HG02610 (cell line): ENCODE data around the gene SVIL.
"Not testable (repeated sequence)": the region's sequence is repeated elsewhere in the genome, so short reads cannot be mapped to it uniquely, and the experiment has no call there.

Experiments
- ATAC-seq: cut with Tn5 transposase; IDR thresholded peaks from one replicate; pipeline ENCODE4 v1.9.1; 2021; ENCODE audit warnings: mild to moderate bottlenecking, moderate library complexity; ENCODE audit not compliant: unreplicated experiment

SVIL gene

GRCh38 chr10:29623797-29624196 lies 11.0 kb downstream of the SVIL start:
- no peak for ATAC-seq

- no peak for ATAC-seq
These were observed 12.3 kb downstream of the SVIL start for GRCh38 chr10:29622382-29622922.

GRCh38 chr10:29621161-29621560 lies 13.6 kb downstream of the SVIL start:
- ATAC-seq, result no peak

- ATAC-seq, result no peak
These were observed 14.6 kb downstream of the SVIL start for GRCh38 chr10:29620112-29620690.

GRCh38 chr10:29619241-29619669 lies 15.5 kb downstream of the SVIL start:
- no peak for ATAC-seq

- no peak for ATAC-seq
These were observed 16.2 kb downstream of the SVIL start for GRCh38 chr10:29618341-29619171.

GRCh38 chr10:29617880-29618340 lies 16.9 kb downstream of the SVIL start:
- ATAC-seq, result no peak

GRCh38 chr10:29616542-29616941 lies 18.2 kb downstream of the SVIL start:
- no peak for ATAC-seq

- ATAC-seq, result no peak
These were observed 19.6 kb downstream of the SVIL start for GRCh38 chr10:29615195-29615594.

- ATAC-seq, result not testable (repeated sequence)
These were observed 20.5 kb downstream of the SVIL start for GRCh38 chr10:29614289-29614688.

- no peak for ATAC-seq
These were observed 21.0 kb downstream of the SVIL start for GRCh38 chr10:29613791-29614190.

GRCh38 chr10:29613196-29613595 lies 21.6 kb downstream of the SVIL start:
- no peak for ATAC-seq

GRCh38 chr10:29612657-29613056 lies 22.1 kb downstream of the SVIL start:
- no peak for ATAC-seq

- ATAC-seq, result no peak
These were observed 22.9 kb downstream of the SVIL start for GRCh38 chr10:29611781-29612381.

GRCh38 chr10:29610876-29611647 lies 23.7 kb downstream of the SVIL start:
- no peak for ATAC-seq

- not testable (repeated sequence) for ATAC-seq
These were observed 24.4 kb downstream of the SVIL start for GRCh38 chr10:29610331-29610730.

GRCh38 chr10:29609696-29610095 lies 25.1 kb downstream of the SVIL start:
- no peak for ATAC-seq

- ATAC-seq, result no peak
These were observed 26.1 kb downstream of the SVIL start for GRCh38 chr10:29608476-29609301.

- no peak for ATAC-seq
These were observed 26.7 kb downstream of the SVIL start for GRCh38 chr10:29608062-29608461.

- ATAC-seq, result no peak
These were observed 27.2 kb downstream of the SVIL start for GRCh38 chr10:29607576-29607975.
